Measurements from ENCODE around the gene TIGD1. TPM values are rescaled to one million over a fixed set of nuclear protein-coding genes. Genes with fewer than 3 reads are reported as not detected.

The TIGD1 gene
- total RNA-seq, 1 experiment from 2014 or later = 6.0 TPM

DNA sequence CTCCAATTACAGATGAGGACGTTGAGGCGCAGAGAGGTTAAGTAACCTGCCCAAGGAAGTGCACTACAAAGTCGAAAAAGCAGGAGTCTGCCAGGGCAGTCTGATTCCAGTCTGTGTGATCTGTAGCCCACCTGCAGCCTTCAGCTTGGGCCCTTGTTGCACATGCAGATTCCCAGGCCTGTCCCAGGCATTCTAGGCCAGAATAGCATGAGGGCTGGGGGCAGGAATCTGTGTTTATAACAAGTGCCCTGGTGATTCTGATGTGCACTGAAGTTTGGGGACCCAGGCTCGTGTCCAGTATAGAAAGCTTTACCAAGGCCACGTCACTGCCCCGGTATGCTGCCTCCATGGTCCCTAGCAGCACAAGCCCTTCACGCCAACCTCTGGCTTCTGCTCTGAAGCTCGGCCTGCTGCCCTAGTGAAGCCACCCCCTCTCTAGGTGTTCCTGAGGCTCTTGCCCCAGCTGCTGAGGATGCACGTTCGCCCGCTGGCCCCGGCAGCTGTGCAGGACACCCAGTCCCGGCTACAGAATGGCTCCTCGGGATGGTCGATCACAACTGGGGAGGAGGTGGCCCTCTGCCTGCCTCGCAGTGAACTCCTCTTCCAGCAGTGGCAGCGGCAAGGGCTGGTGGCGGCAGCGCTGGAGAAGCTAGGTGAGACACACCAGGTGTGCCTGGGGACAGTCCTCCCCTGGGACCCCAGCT, 6.3 kb downstream of the TIGD1 start:
- H4K20me1 ChIP-seq (ENCODE audit: insufficient read depth) = no peaks in the 10 kb centered on the region
- intact Hi-C loops (cut with micrococcal nuclease) = no loop called here
- ChIA-PET RAD21 (ENCODE audit: low non-redundant PET in 1 of 2, low total read pairs in 2 of 2, uncharacterized antibody in 2 of 2, unreplicated experiment in 2 of 2) (no interaction called here), POLR2A (no interaction called here), CTCF (no interaction called here)
- H3K36me3 ChIP-seq (ENCODE audit: control insufficient read depth in 1 of 2, insufficient read depth in 2 of 2, low read length in 2 of 2) = peaks cover 2 to 12% of the 10 kb centered on the region in 2 experiments; a peak in 2 of 4 replicates
- H3K4me1 ChIP-seq (ENCODE audit: control insufficient read depth in 1 of 2, insufficient read depth in 2 of 2, low read length in 2 of 2) = 0 out of 4 replicates have a peak, but pooled peaks cover 0 to 3% of the 10 kb centered on the region in 2 experiments
- TF ChIP-seq EZH2phosphoT487 (IDR thresholded peaks at IDR 0.05; ENCODE audit: borderline replicate concordance) (no peak), JUND (IDR thresholded peaks at IDR 0.05) (no peak), ZFX (IDR thresholded peaks at IDR 0.05) (no peak), MAX (IDR thresholded peaks at IDR 0.05) (no peak), FOSL1 (IDR thresholded peaks at IDR 0.05; ENCODE audit: low read depth) (no peak), POLR2A (IDR thresholded peaks at IDR 0.05; ENCODE audit: borderline replicate concordance, extremely low read depth, insufficient read depth, insufficient read length) (no peak)
- TF ChIP-seq, protein P1, sequence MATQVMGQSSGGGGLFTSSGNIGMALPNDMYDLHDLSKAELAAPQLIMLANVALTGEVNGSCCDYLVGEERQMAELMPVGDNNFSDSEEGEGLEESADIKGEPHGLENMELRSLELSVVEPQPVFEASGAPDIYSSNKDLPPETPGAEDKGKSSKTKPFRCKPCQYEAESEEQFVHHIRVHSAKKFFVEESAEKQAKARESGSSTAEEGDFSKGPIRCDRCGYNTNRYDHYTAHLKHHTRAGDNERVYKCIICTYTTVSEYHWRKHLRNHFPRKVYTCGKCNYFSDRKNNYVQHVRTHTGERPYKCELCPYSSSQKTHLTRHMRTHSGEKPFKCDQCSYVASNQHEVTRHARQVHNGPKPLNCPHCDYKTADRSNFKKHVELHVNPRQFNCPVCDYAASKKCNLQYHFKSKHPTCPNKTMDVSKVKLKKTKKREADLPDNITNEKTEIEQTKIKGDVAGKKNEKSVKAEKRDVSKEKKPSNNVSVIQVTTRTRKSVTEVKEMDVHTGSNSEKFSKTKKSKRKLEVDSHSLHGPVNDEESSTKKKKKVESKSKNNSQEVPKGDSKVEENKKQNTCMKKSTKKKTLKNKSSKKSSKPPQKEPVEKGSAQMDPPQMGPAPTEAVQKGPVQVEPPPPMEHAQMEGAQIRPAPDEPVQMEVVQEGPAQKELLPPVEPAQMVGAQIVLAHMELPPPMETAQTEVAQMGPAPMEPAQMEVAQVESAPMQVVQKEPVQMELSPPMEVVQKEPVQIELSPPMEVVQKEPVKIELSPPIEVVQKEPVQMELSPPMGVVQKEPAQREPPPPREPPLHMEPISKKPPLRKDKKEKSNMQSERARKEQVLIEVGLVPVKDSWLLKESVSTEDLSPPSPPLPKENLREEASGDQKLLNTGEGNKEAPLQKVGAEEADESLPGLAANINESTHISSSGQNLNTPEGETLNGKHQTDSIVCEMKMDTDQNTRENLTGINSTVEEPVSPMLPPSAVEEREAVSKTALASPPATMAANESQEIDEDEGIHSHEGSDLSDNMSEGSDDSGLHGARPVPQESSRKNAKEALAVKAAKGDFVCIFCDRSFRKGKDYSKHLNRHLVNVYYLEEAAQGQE (IDR thresholded peaks at IDR 0.05; ENCODE audit: low read depth) = no peak
- no TSS peak for BruUV-seq (replicated peaks)
- no peak overlapping the region for H3K9ac ChIP-seq (ENCODE audit: low read length)
- no peak overlapping the region for H3K4me3 ChIP-seq (replicated peaks in 1 of 2; ENCODE audit: low read depth in 1 of 2, low read length in 2 of 2)
- no peaks in the 10 kb centered on the region for H3K9me2 ChIP-seq (ENCODE audit: insufficient read depth)
- no peaks in the 10 kb centered on the region; a peak in 1 of 4 replicates for H3K9me3 ChIP-seq (ENCODE audit: control insufficient read depth in 1 of 2, insufficient read depth in 1 of 2, low read depth in 1 of 2, low read length in 2 of 2)
- peaks cover 18% of the 10 kb centered on the region for H3K79me2 ChIP-seq (ENCODE audit: insufficient read depth, low read length)
- no peak overlapping the region for H3K4me2 ChIP-seq (ENCODE audit: low read length)
- H3K27ac ChIP-seq (ENCODE audit: low read depth, low read length) = no peak overlapping the region
- DNase-seq (ENCODE audit: low read depth, low spot score) = no peak
- H3K27me3 ChIP-seq (ENCODE audit: insufficient read depth, low read length) = no peaks in the 10 kb centered on the region
- no peak for ATAC-seq
- no peak overlapping the region for H2AFZ ChIP-seq (ENCODE audit: low read depth, low read length, poor library complexity, severe bottlenecking)
